C4-2B (cell line): ENCODE results near the gene IQGAP2.

ENCODE experiments used
- CTCF ChIP-seq: fragments of 450-650 bp; conservative IDR thresholded peaks from 2 replicates; pipeline ENCODE4 v1.5.1; 2017; ENCODE audit warnings: mild to moderate bottlenecking
- ZFX ChIP-seq: fragments of 450-650 bp; IDR thresholded peaks from 2 replicates; pipeline ENCODE4 v1.6.1; 2017

- TF ChIP-seq CTCF (no peak), ZFX (no peak)
These were observed 126.6 kb downstream of the IQGAP2 start for GRCh38 chr5:76529464-76530344.
